ENCODE results near the gene SAMD13. TPM values are rescaled to one million over a fixed set of nuclear protein-coding genes. Genes with fewer than 3 reads are reported as not detected.

Gene SAMD13
- total and polyA plus RNA-seq, 2 of the 8 experiments (the other 6 are each of a cell fraction or from before 2014, with no cell fraction given) = 0.86 to 2.3 TPM

- Histone ChIP-seq H3K4ac (replicated peaks; ENCODE audit: insufficient read length, low read depth, low read length) (no peak overlapping the region), H3K79me1 (ENCODE audit: low read depth, low read length) (no peaks in the 10 kb centered on the region), H3K4me3 (ENCODE audit: extremely low read depth in 1 of 4, insufficient read depth in 2 of 4, low read depth in 3 of 4, low read length in 4 of 4) (no peak overlapping the region), H3K4me1 (replicated peaks in 1 of 4; ENCODE audit: control insufficient read depth in 3 of 4, insufficient read depth in 4 of 4, low read length in 3 of 4) (peaks cover 0 to 3% (median 0%) of the 10 kb centered on the region in 4 experiments; a peak in 1 of 7 replicates), H3K36me3 (ENCODE audit: control insufficient read depth in 2 of 4, insufficient read depth in 4 of 4, low read length in 3 of 4) (no peaks in the 10 kb centered on the region), H4K8ac (ENCODE audit: extremely low read depth, insufficient read depth, low read length) (no peak overlapping the region), H3K56ac (replicated peaks; ENCODE audit: insufficient read length, low read depth, low read length) (no peak overlapping the region), H3K79me2 (ENCODE audit: control insufficient read depth in 1 of 2, insufficient read depth in 2 of 2, low read length in 2 of 2) (no peaks in the 10 kb centered on the region), H3K18ac (ENCODE audit: extremely low read depth, low read length) (no peak overlapping the region), H4K91ac (replicated peaks; ENCODE audit: insufficient read length, low read length) (no peak overlapping the region), H2AK5ac (ENCODE audit: low read depth, low read length) (no peak overlapping the region), H2BK5ac (ENCODE audit: low read depth, low read length) (no peak overlapping the region), H4K20me1 (replicated peaks in 1 of 2; ENCODE audit: control insufficient read depth in 1 of 2, insufficient read depth in 2 of 2, low read length in 2 of 2) (no peaks in the 10 kb centered on the region), H3K14ac (ENCODE audit: insufficient read length) (no peak overlapping the region), H3K9ac (replicated peaks in 1 of 4; ENCODE audit: extremely low read depth in 1 of 4, low read depth in 3 of 4, low read length in 3 of 4) (no peak overlapping the region), H3K9me3 (ENCODE audit: insufficient read depth in 2 of 2, low read depth in 1 of 2, low read length in 1 of 2) (no peaks in the 10 kb centered on the region), H3K4me2 (ENCODE audit: insufficient read depth in 1 of 2, low read depth in 2 of 2, low read length in 2 of 2) (no peak overlapping the region), H2BK120ac (replicated peaks; ENCODE audit: low read depth, low read length) (no peak overlapping the region), H2BK20ac (ENCODE audit: low read length) (no peak overlapping the region), H2AFZ (ENCODE audit: low read length) (no peak overlapping the region), H2BK12ac (ENCODE audit: low read depth, low read length) (no peak overlapping the region), H3K27ac (ENCODE audit: low read depth, low read length) (no peak overlapping the region), H3K27me3 (replicated peaks in 1 of 4; ENCODE audit: control insufficient read depth in 3 of 4, extremely low read depth in 1 of 4, insufficient read depth in 3 of 4, low read length in 3 of 4) (no peaks in the 10 kb centered on the region), H3K23me2 (ENCODE audit: low read depth, low read length) (no peaks in the 10 kb centered on the region), H4K5ac (ENCODE audit: insufficient read length, low read depth, low read length) (no peak overlapping the region), H3K23ac (ENCODE audit: insufficient read length) (no peak overlapping the region), H2BK15ac (ENCODE audit: low read length) (no peak overlapping the region)
- DNase-seq (ENCODE audit: low read depth in 1 of 2, low spot score in 2 of 2) (no peak), FAIRE-seq (no peak)
- WGBS, 2 experiments (ENCODE audit: extremely low coverage in 1 of 2, insufficient coverage in 1 of 2, insufficient read length in 1 of 2, insufficient replicate concordance in 2 of 2, low coverage in 1 of 2, low lambda C conversion rate in 2 of 2, missing lambda C conversion rate in 1 of 2) = 86% methylated on average over 5 of the region's 5 CpGs; no CpG with 5 or more reads in 1 of the 2 experiments
- ChIA-PET POLR2A (ENCODE audit: partially characterized antibody) (no interaction called here), CTCF (ENCODE audit: partially characterized antibody) (interaction anchor here (0.6 to 1.3 kb wide), 5 partner anchors 9 to 517 kb away, joined by 3 to 5 read pairs (median 3); no protein-coding TSS in a partner anchor)
- no peak for TF ChIP-seq E2F6 (IDR thresholded peaks at IDR 0.05)
- TF ChIP-seq CHD2 (IDR thresholded peaks at IDR 0.05; ENCODE audit: low read length) = no peak
- no peak for TF ChIP-seq TCF12 (IDR thresholded peaks at IDR 0.05; ENCODE audit: low read depth, low read length)
- TF ChIP-seq JUN (IDR thresholded peaks at IDR 0.05; ENCODE audit: low read depth, low read length) = no peak
- TF ChIP-seq CBX5 (IDR thresholded peaks at IDR 0.05; ENCODE audit: low read depth, low read length) = no peak
- TF ChIP-seq CTCF (IDR thresholded peaks at IDR 0.05; ENCODE audit: control extremely low read depth in 1 of 3, insufficient read depth in 1 of 3, low read depth in 1 of 3, low read length in 3 of 3) = no peak
- no peak for TF ChIP-seq POU5F1 (IDR thresholded peaks at IDR 0.05; ENCODE audit: low read depth, low read length)
- TF ChIP-seq RXRA (IDR thresholded peaks at IDR 0.05; ENCODE audit: insufficient read depth, low read depth, low read length) = no peak
- no peak for TF ChIP-seq SP1 (IDR thresholded peaks at IDR 0.05; ENCODE audit: low read depth, low read length)
- TF ChIP-seq EZH2 (IDR thresholded peaks at IDR 0.05; ENCODE audit: low read depth, low read length, severe bottlenecking) = no peak
Observed at GRCh38 chr1:84386716-84387479, 85.4 kb downstream of the SAMD13 start.
